SU-DHL-6 (cell line): ENCODE results near the gene SYT2.
"Not testable (repeated sequence)": the region's sequence is repeated elsewhere in the genome, so short reads cannot be mapped to it uniquely, and the experiment has no call there.

Experiments
- H2AFZ ChIP-seq: fragments of 200-600 bp; sonication (generic); 2 replicates; pipeline ENCODE4 v1.6.1; 2014; ENCODE audit warnings: low read depth, mild to moderate bottlenecking, moderate library complexity, mixed read lengths, antibody characterized with exemption, low read length; ENCODE audit not compliant: severe bottlenecking
- H3F3A ChIP-seq: fragments of 200-600 bp; shearing (Covaris generic); 2 replicates; pipeline ENCODE4 v1.6.0; 2016; ENCODE audit warnings: antibody characterized with exemption, mild to moderate bottlenecking; ENCODE audit not compliant: insufficient read depth
- H3K27ac ChIP-seq: fragments of 200-600 bp; sonication (generic); 2 replicates; pipeline ENCODE4 v1.5.1; 2016; ENCODE audit warnings: low read depth, mild to moderate bottlenecking, low read length, moderate library complexity, mixed read lengths
- H3K27me3 ChIP-seq: fragments of 200-600 bp; sonication (generic), shearing (Covaris generic); 2 replicates; pipeline ENCODE4 v1.6.0; 2014; ENCODE audit warnings: mild to moderate bottlenecking, low read length
- H3K36me3 ChIP-seq: fragments of 200-600 bp; sonication (generic); 2 replicates; pipeline ENCODE4 v1.6.1; 2014; ENCODE audit warnings: mild to moderate bottlenecking, low read length, mixed read lengths
- H3K4me2 ChIP-seq: fragments of 300-600, 200-600 bp; shearing (Covaris generic), sonication (generic); 2 replicates; pipeline ENCODE4 v1.6.0; 2014; ENCODE audit warnings: low read length, low read depth, mild to moderate bottlenecking; ENCODE audit not compliant: poor library complexity, severe bottlenecking
- H3K4me3 ChIP-seq: fragments of 200-600 bp; sonication (generic); 2 replicates; pipeline ENCODE4 v1.5.1; 2014; ENCODE audit warnings: antibody characterized with exemption, low read length, mild to moderate bottlenecking, mixed read lengths; ENCODE audit not compliant: insufficient read depth, poor library complexity, severe bottlenecking
- H3K79me2 ChIP-seq: fragments of 200-600 bp; sonication (generic); 2 replicates; pipeline ENCODE4 v1.6.1; 2014; ENCODE audit warnings: mild to moderate bottlenecking, low read length, moderate library complexity; ENCODE audit not compliant: insufficient read depth
- H3K9ac ChIP-seq: fragments of 200-600 bp; sonication (generic); 2 replicates; pipeline ENCODE4 v1.7.0; 2014; ENCODE audit warnings: mild to moderate bottlenecking, low read length
- H3K9me2 ChIP-seq: fragments of 200-600 bp; sonication (generic); replicated peaks from 2 replicates; pipeline ENCODE4 v1.6.1; 2014; ENCODE audit warnings: low read length; ENCODE audit not compliant: insufficient read depth
- H3K9me3 ChIP-seq: fragments of 200-600 bp; sonication (generic); 2 replicates; pipeline ENCODE4 v1.6.1; 2014; ENCODE audit warnings: low read length, mixed read lengths; ENCODE audit not compliant: insufficient read depth
- H4K20me1 ChIP-seq: fragments of 200-600 bp; sonication (generic); 2 replicates; pipeline ENCODE4 v1.6.1; 2014; ENCODE audit warnings: low read depth, mild to moderate bottlenecking, antibody characterized with exemption, low read length, moderate library complexity, mixed read lengths
- EZH2phosphoT487 ChIP-seq: fragments of 200-600 bp; sonication (generic), shearing (Covaris generic); conservative IDR thresholded peaks from 2 replicates; pipeline ENCODE4 v1.6.1; 2018; ENCODE audit warnings: mild to moderate bottlenecking, antibody characterized with exemption, low read length, moderate library complexity, mixed read lengths
- TF ChIP-seq, protein P1 (sequence below): fragments of 200-600 bp; sonication (generic); IDR thresholded peaks from one replicate; pipeline ENCODE4 v1.5.1; 2017; ENCODE audit warnings: antibody characterized with exemption, mild to moderate bottlenecking, low read length, moderate library complexity; ENCODE audit not compliant: insufficient read depth, poor library complexity, severe bottlenecking

Gene SYT2

DNA sequence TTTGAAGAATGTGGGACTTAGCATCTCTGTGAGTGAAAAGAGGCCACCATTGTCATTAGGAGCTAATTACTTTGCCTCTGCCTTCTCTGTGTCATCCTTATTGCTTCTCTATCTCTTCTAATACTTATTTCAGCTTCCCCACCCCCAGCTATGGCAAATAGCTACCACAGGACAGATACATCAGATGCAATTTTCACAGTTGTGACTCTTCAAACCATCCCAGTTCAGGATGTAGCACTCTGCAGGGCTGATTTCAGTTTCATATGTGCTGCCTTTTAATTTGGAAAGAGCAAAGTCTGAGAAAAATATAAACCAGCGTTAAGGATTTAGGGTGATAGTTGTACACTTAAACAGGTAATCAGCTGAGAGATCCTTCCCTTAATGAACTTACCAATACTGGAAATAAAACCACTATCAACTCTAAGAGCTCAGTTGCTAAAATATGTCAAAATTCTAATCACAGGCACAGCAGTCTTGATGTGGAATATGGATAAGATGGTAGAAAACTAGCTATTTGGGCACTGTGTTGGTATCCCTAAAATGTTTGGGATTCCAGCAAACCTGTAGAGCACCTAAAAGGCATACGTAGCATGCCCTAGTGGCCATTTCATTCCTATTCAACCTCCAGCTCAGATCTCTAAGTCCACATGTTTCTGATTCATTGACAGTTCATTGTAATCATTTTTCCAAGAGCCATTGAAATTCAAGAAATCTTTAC is 148.4 kb downstream of the SYT2 start:
- Histone ChIP-seq H3K9ac (no peak overlapping the region), H3K27me3 (no peaks in the 10 kb centered on the region), H3K4me3 (no peak overlapping the region), H3K36me3 (no peaks in the 10 kb centered on the region), H3K9me2 (no peaks in the 10 kb centered on the region), H3F3A (no peaks in the 10 kb centered on the region), H4K20me1 (no peaks in the 10 kb centered on the region), H3K9me3 (no peaks in the 10 kb centered on the region), H3K79me2 (no peaks in the 10 kb centered on the region), H2AFZ (no peak overlapping the region), H3K4me2 (no peak overlapping the region), H3K27ac (no peak overlapping the region)
- no peak for TF ChIP-seq EZH2phosphoT487
- TF ChIP-seq, protein P1, sequence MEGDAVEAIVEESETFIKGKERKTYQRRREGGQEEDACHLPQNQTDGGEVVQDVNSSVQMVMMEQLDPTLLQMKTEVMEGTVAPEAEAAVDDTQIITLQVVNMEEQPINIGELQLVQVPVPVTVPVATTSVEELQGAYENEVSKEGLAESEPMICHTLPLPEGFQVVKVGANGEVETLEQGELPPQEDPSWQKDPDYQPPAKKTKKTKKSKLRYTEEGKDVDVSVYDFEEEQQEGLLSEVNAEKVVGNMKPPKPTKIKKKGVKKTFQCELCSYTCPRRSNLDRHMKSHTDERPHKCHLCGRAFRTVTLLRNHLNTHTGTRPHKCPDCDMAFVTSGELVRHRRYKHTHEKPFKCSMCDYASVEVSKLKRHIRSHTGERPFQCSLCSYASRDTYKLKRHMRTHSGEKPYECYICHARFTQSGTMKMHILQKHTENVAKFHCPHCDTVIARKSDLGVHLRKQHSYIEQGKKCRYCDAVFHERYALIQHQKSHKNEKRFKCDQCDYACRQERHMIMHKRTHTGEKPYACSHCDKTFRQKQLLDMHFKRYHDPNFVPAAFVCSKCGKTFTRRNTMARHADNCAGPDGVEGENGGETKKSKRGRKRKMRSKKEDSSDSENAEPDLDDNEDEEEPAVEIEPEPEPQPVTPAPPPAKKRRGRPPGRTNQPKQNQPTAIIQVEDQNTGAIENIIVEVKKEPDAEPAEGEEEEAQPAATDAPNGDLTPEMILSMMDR, result no peak

- no peaks in the 10 kb centered on the region for H3F3A ChIP-seq
- H3K4me2 ChIP-seq, result no peak overlapping the region
- no peak for TF ChIP-seq EZH2phosphoT487
- TF ChIP-seq, protein P1, result no peak
- H4K20me1 ChIP-seq, result no peaks in the 10 kb centered on the region
- H3K9ac ChIP-seq, result no peak overlapping the region
- no peaks in the 10 kb centered on the region for H3K9me3 ChIP-seq
- no peaks in the 10 kb centered on the region for H3K36me3 ChIP-seq
- H3K9me2 ChIP-seq, result no peaks in the 10 kb centered on the region
- no peak overlapping the region for H3K27ac ChIP-seq
- no peaks in the 10 kb centered on the region for H3K27me3 ChIP-seq
- H3K79me2 ChIP-seq, result no peaks in the 10 kb centered on the region
- no peak overlapping the region for H2AFZ ChIP-seq
- H3K4me3 ChIP-seq, result no peak overlapping the region
These were observed 149.0 kb downstream of the SYT2 start for GRCh38 chr1:202561240-202561639.

- not testable (repeated sequence) for H3K9me2 ChIP-seq, H3K4me2 ChIP-seq, H3K27ac ChIP-seq, H3K4me3 ChIP-seq, H3K9ac ChIP-seq, H3F3A ChIP-seq, H3K36me3 ChIP-seq, H2AFZ ChIP-seq, H4K20me1 ChIP-seq, H3K9me3 ChIP-seq, H3K27me3 ChIP-seq, H3K79me2 ChIP-seq
These were observed 152.6 kb downstream of the SYT2 start for GRCh38 chr1:202557662-202558061.

DNA sequence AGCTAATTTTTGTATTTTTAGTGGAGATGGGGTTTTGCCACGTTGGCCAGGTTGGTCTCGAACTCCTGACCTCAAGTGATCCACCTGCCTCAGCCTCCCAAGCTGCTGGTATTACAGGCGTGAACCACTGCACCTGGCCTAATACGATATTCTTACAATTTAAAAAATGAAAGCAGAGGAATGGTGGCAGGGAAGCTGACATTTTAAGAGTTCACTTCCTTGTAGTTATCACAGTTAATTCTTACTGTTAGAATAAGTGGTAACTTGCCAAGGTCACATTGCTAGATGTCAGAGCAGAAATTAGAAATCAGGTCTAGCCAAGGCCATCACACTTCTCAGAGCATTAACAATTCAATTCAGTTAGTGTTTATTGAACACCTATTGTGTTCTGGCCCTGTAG is 154.2 kb downstream of the SYT2 start:
- not testable (repeated sequence) for H3F3A ChIP-seq, H3K79me2 ChIP-seq, H3K36me3 ChIP-seq, H4K20me1 ChIP-seq, H3K9me2 ChIP-seq, H3K27me3 ChIP-seq, H3K9me3 ChIP-seq, H2AFZ ChIP-seq, H3K27ac ChIP-seq, H3K4me3 ChIP-seq, H3K9ac ChIP-seq, H3K4me2 ChIP-seq

DNA sequence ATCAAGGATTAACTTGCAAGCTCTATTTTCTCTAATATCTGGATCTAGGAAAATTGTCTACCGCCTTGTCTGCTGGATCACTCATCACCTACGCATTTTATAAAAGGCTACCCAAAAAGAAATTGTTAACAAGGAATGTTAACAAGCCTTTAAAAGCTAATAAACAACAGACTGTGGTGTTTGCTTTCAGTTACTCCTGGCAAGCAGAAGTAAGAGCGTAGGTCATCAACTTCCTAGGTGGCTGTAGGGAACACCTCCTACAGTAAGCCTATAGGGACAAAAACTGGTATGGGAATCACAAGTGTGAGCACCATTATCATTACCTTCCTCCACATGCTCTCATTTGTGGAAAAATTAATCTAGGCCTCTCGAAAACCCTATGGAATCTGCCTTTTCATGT is 155.6 kb downstream of the SYT2 start:
- not testable (repeated sequence) for H3K27me3 ChIP-seq, H3K4me3 ChIP-seq, H3K9me3 ChIP-seq, H2AFZ ChIP-seq, H3K79me2 ChIP-seq, H3K4me2 ChIP-seq, H3F3A ChIP-seq, H4K20me1 ChIP-seq, H3K36me3 ChIP-seq, H3K9me2 ChIP-seq, H3K27ac ChIP-seq, H3K9ac ChIP-seq
